Heart left ventricle (tissue), 13 donors: ENCODE data around the gene FAM20C.

Experiments
- CTCF ChIP-seq, 12 donors: fragments of 200-600 bp; sonication (generic) in 4 of 12; IDR thresholded peaks; one replicate each; pipeline versions ENCODE4 v1.5.0 to v1.8.0; 2018 to 2022; ENCODE audit warnings: antibody characterized with exemption in 12 of 12, mild to moderate bottlenecking in 5 of 12
- POLR2A ChIP-seq, 2 donors: fragments of 450-650 bp; IDR thresholded peaks; one replicate each; pipeline ENCODE4 v1.6.1; 2017; ENCODE audit warnings: antibody characterized with exemption in 2 of 2, mild to moderate bottlenecking in 2 of 2, moderate library complexity in 2 of 2
- donor health status: ischemic (EF 13 %, LVEDD 7.1; RV severe dilation, severe dysfunction).
- donor health status: DM: no; HTN: yes; CAD: no.
- donor health status: DM: no; HTN: no; CAD: no.
- donor health status: ischemic (EF 25% LVEDD 6.9; RV normal size, moderate dysfunction).
- donor health status: ischemic (EF 25% LVEDD 5.7; RV mildly dilated, moderate dysfunction).
- donor health status: ischemic (EF 35%, LVEDD 5.7; RV mildly dilated, moderate dysfunction).
- donor health status: nonischemic (EF 11% LVEDD 7.7; RV severe dilation, severe dysfunction).
- donor health status: DM: yes; HTN: yes; CAD: no.
- donor health status: PGD.
- donor health status: ischemic (EF 29% LVEDD 5.4; RV normal size, mild dysfunction).
- donor health status: nonischemic (EF 23%, LVEDD 6.1; RV moderate dilation, normal function).

- TF ChIP-seq CTCF (IDR thresholded peaks at IDR 0.05) (no peak), POLR2A (IDR thresholded peaks at IDR 0.05) (no peak)
These were observed 49.1 kb downstream of the FAM20C start for GRCh38 chr7:241513-241912.
